Stimulated activated CD4-positive, alpha-beta T cell treated with anti-CD3 and anti-CD28 coated beads, Interleukin-1b, Interleukin-23, amount 100 ng/mL, for 48 hours (primary cell): ENCODE results near the gene C1orf50.
A peak's percentile ranks its signal among the peaks of the same experiment; 100 is the strongest.
"Not testable (repeated sequence)": the region's sequence is repeated elsewhere in the genome, so short reads cannot be mapped to it uniquely, and the experiment has no call there.

Experiments
- DNase-seq: peaks from one replicate; pipeline ENCODE4 v3.0.0-alpha.2; 2020

C1orf50 gene

DNA sequence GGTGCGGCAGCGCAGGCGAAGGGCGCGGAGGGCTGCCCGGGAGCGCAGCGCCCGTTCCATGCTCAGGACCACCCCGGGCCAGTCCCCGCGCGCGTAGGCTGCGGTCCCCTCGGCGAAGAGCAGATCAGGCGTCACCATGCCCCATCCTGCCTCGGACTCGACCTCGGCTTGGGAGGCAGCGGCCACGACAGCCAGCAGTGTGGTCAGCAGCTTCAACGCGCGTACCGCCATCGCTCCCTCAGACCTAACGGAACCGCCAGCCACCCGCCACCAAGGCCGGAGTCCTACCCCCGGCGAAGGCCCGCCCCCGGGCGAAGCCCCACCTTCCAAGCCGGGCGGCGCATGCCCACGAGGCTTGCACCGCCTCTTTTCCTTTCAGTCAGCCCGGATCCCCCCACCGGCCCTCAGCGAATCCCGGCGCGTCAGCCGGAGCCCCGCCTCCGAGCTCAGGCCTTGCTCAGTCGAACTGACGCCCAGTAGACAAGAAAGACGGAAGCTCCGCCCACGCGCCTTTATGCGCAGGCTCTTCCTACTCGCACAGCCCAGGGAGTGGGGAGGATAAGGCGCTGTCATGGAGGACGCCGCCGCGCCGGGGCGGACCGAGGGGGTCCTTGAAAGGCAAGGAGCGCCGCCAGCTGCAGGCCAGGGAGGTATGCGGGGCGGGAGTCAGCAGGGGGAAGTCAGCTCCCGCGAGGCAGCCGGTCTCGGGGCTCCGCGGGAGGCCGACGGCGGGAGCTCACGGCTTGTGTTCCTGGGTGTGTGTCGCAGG lies at the start of gene C1orf50, which contains the start of gene P3H1:
Gene C1orf50, plus strand, starts transcription at position 509 of the 769 bp plus-strand sequence. Its CDS starts 63 bp downstream, at position 572.
Gene P3H1, minus strand, starts transcription at position 288 of the 769 bp plus-strand sequence. Its CDS starts 57 bp downstream, at position 231.
- DNase-seq = peak; percentile 100

GRCh38 chr1:42720868-42721267 lies 46.2 kb upstream of the C1orf50 start:
- DNase-seq = no peak

GRCh38 chr1:42721926-42722325 lies 45.1 kb upstream of the C1orf50 start:
- DNase-seq = no peak

DNA sequence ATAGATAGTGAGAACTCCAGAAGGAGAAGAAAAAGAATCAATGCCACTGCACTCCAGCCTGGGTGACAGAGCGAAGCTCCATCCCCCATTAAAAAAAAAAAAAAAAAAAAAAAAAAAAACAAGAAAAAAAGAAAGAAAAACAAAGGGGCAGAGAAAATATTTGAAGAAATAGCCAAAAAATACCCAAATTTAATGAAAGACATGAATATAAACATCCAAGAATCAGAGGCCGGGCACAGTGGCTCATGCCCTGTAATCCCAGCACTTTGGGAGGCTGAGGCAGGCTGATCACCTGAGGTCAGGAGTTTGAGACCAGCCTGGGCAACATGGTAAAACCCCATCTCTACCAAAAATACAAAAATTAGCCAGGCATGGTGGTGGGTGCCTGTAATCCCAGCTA lies 44.6 kb upstream of the C1orf50 start:
- not testable (repeated sequence) for DNase-seq

- DNase-seq = no peak
These were observed 43.5 kb upstream of the C1orf50 start for GRCh38 chr1:42723511-42723910.

DNA sequence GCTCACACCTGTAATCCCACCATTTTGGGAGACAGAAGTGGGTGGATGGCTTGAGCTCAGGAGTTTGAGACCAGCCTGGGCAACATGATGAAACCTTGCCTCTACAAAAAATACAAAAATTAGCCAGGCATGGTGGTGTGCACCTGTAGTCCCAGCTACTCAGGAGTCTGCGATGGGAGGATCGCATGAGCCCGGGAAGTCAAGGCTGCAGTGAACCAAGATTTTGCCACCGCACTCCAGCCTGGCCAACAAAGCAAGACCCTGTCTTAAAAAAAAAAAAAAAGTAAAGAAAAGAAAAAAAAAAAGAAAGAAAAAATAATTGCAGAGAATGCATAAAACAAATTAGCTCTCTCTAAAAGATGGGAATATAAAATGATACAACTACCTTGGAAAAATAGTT lies 41.2 kb upstream of the C1orf50 start:
- not testable (repeated sequence) for DNase-seq

DNA sequence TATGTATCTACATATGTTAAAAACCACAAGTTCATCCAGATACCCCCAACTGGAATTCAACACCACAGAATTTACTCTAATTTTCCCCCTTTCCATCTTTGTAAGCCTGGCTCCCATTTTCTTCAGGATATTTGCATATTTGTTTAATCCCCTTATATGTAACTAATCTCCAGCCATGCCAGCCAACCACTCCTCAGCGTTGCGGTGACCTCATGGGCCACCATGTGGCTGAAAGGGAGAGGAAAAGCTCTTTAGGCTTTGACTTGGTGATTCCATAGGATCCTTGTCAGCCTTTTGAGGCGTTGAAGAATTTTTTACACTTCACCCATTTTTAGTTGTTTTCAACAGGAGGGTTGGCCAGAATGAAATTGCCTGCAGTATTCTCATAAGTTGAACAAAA lies 37.0 kb upstream of the C1orf50 start:
- DNase-seq = no peak

DNA sequence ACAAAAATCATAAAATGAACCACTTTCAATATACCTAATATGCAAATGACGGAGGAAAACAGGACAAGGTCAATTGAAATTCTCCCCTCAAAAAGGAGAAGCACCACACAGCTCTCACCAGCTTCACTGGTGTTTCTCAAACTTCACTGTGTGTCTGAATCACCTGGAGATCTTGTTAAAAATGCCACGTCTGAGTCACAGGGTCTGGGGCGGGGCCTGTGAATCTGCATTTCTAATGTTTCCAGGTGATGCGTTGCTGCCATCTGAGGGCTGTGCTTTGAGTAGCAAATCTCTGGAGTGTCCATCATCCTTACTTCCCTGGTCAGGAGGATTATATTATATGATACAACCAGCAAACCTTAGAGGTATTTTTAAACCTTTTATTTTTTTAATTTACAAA lies 36.1 kb upstream of the C1orf50 start:
- peak; percentile 72 for DNase-seq

- DNase-seq = no peak
These were observed 35.5 kb upstream of the C1orf50 start for GRCh38 chr1:42731585-42731984.

DNA sequence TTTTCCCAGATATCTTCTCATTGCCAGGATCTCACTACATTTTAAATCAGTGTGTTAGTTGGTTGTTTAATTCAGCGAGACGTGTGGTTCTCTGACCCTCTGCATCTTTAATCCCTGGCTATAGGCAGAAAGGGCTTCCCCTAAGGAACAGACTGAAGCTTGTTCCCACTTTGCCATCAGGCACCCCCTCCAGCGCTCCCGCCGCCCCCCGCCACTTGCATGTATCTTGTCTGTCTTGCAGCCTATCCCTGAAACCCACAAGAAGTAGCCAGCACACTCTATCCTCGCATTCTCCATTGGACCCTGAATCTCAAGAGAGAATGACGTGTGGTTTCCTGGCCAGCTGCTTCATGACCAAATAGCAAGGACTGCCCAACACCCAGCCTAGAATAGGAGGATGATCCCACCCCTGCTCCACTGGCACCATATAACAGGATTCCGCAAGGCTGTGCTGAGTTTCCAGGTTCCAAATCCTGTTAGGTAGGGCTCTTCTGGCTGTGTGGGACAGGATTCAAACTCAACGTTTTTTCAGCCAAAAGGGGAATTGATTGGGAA lies 34.8 kb upstream of the C1orf50 start:
- DNase-seq = no peak

DNA sequence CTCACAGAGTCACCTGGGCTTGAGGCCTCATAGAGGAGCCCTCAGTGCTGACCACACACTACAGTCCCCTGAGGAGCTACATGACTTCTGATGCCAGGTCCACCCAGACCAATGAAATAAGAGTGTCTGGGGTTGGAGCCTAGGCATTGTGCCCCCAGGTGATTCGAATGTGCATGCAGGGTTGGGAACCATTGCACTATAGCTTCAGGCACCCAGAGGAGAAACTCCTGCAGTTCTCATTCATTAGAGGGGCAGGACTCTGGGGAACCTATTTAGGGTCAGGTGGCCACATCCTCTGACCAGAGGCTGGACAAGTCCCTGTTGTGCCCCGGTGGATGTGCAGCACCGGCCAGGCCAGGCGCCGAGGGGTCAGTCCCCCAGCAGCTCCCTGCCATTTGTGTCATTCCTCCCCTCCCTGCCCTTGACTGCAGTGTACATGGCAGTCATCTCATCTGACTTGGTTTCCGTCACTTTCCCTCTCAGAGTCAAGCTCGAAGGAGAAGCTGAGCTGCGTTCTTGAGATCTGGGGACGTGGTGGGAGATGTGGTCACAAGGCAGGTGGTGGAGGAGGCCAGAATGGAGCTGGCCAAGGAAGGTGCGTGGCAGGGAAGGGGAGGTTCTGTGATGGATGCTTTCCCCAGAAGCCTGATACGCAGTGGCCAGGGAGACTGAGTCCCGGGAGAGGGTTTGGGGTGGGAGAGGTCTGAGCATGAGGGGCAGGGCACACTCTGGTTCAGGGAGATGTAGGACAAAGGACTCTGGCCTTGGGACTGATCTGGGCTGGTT lies 33.4 kb upstream of the C1orf50 start:
- no peak for DNase-seq

DNA sequence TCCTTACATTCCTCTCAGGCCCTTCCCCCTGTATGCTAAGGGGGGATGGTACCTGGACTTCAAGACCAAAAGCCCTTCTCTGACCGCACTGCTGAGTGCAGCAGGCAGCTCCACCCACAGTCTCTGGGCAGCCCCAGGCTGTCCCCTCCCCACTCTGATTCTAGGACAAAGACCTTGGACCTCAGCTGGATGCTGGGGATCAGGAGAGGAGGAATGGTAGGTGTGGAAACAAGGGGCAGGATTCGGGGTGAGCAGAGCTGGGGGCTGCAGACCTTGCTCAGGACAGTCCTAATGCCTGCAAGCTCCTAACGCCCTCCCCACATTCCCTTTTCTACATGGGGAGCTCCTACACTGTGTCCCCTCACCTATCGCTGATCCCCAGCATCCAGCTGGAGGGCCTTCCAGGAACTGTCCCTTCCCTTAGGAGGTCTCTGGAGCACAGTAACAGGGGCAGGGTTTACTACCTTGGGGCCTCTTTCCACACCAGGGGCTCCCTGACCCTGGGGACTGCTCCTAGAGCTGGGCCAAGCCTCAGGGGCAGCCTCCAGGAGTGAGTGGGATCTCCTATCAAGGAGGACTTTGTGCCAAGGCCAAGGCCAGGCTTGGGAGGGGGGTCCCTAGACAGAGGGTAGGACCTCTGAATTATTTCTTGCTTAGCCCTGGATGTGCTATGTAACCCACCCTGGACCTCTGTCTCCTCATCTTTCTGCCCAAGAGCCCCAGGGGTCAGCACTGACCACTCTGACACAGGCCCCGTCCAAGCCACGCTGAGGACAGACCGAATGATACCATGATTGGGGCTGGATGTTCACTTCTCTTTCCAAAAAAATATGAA lies 32.6 kb upstream of the C1orf50 start:
- DNase-seq = no peak

DNA sequence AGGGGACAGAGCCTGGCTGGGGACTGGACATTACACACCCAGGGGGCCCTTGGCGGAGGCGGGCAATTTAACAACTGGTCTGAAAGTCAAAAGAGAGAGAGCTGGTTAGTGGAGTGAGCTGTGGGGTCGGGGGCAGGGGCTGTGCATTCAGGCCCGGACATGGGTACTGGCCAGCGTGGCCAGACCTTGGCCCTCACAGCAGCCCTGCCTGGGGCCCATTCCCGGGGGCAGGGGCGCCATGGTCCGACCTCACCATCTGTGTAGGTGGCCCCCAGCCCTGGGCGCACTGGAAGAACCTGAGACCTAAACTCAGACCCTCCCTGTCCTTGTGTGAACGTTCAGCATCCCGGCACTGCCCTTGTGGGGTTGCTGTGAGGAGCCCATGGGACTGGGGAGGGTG lies 32.0 kb upstream of the C1orf50 start:
- DNase-seq = no peak

DNA sequence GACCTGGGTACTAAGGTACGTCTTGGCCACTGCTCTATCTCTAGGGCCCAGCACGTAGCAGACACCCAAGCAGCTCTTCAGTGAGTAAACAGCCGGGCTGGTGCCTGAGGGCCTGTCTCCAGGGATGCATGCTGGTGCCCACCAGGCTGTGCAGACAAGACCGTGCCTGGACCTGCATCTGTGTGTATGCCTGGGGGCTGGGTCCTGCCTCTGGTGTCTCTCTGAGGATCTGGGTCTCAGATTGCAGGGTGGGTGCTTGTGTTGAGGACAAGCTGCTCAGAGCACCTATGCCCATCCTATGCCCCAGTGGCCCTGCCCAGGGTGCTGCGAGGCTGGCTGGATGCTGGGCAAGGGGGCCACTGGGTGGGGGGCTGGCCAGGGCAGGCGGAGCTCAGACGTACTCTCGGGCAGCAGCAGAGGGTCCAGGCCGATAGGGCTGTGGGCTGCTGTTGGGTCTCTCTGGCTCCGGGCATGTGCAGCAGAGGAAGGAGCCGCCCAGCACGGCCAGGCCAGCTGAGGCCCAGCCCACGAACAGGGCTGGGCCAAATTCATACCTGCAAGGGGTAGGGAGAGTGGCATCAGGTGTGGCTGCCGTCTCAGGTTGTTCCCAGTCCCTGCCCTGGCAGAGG lies 31.5 kb upstream of the C1orf50 start:
- DNase-seq = no peak

DNA sequence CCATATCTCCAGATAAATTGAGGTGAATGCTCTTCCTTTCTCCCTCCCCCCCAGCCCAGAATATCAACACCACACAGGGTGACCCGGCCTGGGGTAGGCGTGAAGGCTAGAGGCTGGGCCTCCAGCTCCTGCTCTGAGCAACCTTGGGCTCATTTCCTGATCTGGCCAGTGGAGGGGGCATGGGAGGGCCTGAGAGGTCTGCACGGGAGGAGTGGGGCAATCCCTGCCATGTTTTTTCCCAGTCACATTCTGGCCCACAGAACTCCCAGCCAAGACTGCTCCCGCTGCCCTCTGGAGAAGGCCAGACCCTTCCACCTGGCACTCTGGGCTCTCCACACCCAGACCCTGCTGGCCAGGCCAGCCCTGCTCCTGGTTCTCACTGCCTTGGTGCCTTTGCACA lies 30.9 kb upstream of the C1orf50 start:
- no peak for DNase-seq

GRCh38 chr1:42736571-42737200 lies 30.4 kb upstream of the C1orf50 start:
- no peak for DNase-seq

- DNase-seq = no peak
These were observed 29.8 kb upstream of the C1orf50 start for GRCh38 chr1:42737257-42737656.

DNA sequence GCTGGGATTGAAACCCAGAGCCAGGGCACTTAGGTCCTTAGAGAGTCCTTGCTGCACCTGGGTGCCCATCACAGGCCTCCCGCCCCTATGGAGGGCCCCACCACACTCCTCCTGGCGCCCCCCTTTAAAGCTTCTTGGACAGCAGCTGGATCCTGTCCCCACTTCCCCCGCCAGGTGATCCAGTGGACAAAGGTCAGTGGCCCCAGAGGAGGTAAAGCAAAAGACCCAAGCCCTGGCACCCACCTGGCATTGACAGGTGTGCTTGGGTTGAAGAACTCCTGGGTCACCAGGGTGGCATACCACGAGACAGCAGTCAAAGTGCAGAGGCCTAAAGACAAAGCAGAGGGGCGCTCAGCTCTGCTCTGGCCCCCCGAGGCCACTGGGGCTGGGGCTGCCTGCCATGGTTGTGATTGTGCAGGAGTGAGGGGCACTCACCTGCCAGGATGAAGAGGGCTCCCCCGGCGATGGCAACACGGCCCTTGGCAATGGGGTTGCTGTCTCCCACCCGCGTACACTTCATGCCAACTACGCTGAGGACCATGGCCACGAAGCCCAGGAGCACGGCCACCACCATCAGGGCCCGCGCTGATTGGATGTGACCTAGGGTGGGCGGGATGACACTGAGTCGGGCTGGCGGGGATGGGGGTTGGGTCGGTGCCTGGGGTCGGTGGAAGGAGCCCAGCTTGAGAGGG lies 28.9 kb upstream of the C1orf50 start:
- DNase-seq = no peak

DNA sequence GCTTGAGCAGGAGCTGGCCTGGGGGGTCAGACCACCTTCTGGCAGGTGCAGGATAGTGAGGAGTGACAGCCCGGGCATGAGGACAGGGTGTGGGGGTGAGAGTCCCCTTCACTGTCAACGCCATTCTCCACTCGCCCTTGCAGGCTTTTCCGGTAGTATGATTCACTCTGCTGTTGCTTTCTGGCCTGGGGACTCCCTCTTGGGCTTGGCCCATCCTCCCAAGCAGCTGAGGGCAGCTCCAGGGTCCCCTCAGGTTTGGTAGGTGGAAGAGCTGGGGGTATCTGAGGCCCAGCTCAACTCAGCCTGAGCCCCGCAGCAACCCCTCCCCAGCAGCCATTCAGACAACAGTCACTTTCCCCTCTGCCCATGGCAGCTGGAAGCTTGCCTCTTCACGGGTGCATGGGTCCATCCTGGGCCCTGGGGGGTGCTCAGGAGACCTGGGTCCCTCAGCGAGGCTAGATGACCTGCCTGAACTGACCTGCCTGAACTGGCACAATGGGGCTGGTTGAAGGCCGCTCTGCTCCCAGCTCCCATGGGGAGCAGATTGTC lies 28.3 kb upstream of the C1orf50 start:
- DNase-seq = no peak

DNA sequence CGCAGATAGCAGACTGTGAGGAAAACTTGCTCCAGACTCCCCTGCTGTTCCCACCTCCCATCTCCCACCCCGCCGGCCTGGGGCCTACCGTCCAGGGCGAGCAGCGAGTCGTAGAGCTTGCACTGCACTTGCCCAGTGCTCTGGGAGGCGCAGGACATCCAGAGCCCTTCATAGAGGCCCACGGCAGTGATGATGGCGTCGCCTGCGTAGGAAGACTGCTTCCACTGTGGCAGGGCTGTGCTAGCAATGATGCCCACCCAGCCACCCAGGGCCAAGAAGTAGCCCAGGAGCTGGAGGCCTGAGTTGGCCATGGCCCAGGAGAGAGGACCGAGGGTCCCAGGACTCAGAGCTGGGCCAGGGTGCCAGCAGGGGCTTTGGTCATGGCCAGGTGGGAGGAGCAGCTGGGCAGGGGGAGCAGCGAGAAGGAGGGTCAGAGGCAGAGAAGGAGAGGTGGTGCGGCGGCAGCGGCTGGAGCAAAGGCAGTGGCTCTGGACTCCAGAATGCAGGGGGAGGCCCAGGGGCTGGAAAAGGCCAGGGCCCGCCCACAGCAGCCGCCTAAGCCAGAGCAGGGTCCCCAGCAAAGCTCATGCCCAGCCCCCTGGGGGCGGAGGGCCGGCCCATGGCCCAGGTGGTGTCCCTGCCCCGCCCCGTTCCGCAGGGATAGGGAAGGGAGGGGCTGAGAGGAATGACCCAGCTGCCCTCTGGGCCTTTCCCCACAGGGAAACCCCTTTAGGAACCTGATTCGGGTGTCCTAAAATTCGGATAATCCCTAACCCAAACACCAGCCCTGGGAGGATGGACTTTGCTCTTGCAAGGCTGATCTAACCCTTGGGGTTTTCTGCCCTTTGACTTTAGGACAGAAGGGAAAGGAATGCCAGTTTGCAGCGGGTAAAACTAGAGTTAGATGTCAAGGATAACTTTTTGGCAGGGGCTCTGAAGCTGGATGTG lies 27.0 kb upstream of the C1orf50 start, which contains the start of gene CLDN19:
Gene CLDN19, minus strand, starts transcription at position 484 of the 948 bp plus-strand sequence. Its CDS starts 173 bp downstream, at position 311.
- DNase-seq = no peak
